ENCODE results near the gene OSCAR.
A peak's percentile ranks its signal among the peaks of the same experiment; 100 is the strongest.

OSCAR gene

DNA sequence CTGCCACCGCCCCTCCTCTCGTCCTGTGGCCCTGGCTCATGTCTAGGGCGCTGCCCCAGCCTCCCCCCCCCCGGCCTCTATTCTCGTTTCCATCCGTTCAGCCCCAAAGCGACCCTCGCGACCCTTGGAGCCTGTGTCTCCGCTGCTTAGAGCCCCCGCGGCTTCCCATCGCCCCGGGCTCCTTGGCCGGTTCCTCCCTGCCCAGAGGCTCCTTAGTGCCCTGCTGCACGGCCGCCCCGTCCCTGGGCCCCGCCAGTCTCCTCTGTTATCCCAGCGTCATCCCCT is 27.8 kb upstream of the OSCAR start:
- Histone ChIP-seq H3K9me3 (replicated peaks in 1 of 11) (no peaks in the 10 kb centered on the region), H3K27me3 (no peaks in the 10 kb centered on the region), H3K9ac (no peak overlapping the region), H3K36me3 (peaks cover 81 to 100% (median 90%) of the 10 kb centered on the region in 11 experiments), H4K20me1 (peaks cover 0 to 47% (median 0%) of the 10 kb centered on the region in 11 experiments; a peak in 5 of 22 replicates), H3K4me2 (no peak overlapping the region), H3K4me1 (no peaks in the 10 kb centered on the region), H3K4me3 (no peak overlapping the region), H3K27ac (no peak overlapping the region)
- no peak for TF ChIP-seq Cebpa-rat (IDR thresholded peaks at IDR 0.05)

DNA sequence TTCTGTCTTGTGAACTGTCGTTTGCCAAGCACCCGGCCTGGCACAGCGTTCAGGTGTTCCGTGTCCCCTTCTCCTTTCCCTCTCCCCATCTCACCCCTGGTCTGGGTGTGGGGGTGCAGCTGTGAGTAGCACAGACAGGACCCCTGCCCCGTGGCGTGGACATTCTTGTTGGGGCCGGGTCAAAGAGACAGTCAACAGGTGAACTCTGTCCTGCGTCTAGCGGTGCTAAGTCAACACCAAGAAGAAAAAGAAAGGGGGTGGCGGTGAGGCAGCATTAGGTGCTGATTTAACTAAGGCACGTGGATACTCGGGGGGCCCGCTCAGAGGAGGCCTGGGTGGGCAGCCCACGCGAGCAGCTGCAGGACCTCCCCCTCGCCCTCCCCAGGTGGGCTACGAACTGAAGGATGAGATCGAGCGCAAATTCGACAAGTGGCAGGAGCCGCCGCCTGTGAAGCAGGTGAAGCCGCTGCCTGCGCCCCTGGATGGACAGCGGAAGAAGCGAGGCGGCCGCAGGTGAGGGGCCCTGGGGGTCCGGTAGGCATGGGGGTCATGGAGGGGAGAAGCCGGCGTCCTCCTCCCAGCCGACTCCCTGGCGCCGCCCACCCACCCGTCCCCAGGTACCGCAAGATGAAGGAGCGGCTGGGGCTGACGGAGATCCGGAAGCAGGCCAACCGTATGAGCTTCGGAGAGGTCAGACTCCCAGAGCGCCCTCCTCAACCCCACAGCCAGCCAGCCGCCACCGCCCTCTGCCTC is 27.3 kb upstream of the OSCAR start:
- TF ChIP-seq Cebpa-rat (IDR thresholded peaks at IDR 0.05), result no peak
- H3K9me3 ChIP-seq (replicated peaks in 1 of 11), result no peaks in the 10 kb centered on the region
- no peak overlapping the region for H3K27ac ChIP-seq
- H3K27me3 ChIP-seq, result no peaks in the 10 kb centered on the region
- no peak overlapping the region for H3K4me3 ChIP-seq
- no peak overlapping the region for H3K4me2 ChIP-seq
- H3K4me1 ChIP-seq, result no peaks in the 10 kb centered on the region
- H3K9ac ChIP-seq, result no peak overlapping the region
- peaks cover 86 to 100% (median 92%) of the 10 kb centered on the region in 11 experiments for H3K36me3 ChIP-seq
- H4K20me1 ChIP-seq, result peaks cover 0 to 48% (median 2%) of the 10 kb centered on the region in 11 experiments; a peak in 5 of 22 replicates

DNA sequence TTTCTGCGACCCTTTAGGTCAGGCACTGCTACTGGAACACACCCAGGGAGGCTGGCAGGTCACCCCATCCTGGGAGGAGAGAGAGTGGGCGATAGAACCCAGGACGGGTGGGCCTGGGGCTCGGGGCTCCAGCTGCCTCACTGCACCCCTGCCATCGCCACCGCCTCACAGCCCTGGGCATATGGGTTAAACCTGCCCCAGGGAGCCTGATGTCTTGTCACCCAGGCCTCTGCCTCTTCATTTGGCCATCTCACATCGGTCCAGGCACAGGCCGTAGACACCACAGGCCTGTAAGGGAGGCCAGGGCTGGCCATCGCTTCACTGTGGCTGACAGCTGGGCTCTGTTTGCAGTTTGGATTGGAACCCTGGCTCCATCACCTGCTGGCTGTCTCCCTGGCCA is 25.1 kb upstream of the OSCAR start:
- no peak overlapping the region for H3K27ac ChIP-seq
- H3K4me2 ChIP-seq, result no peak overlapping the region
- TF ChIP-seq Cebpa-rat (IDR thresholded peaks at IDR 0.05), result no peak
- H3K4me3 ChIP-seq, result no peak overlapping the region
- H3K9me3 ChIP-seq (replicated peaks in 1 of 11), result no peaks in the 10 kb centered on the region
- H3K36me3 ChIP-seq, result peaks cover 88 to 98% (median 93%) of the 10 kb centered on the region in 11 experiments
- H3K9ac ChIP-seq, result 0 out of 22 replicates have a peak overlapping the region, but pooled peaks of 1 of the 11 experiments have one; percentile 6
- H3K27me3 ChIP-seq, result no peaks in the 10 kb centered on the region
- no peaks in the 10 kb centered on the region for H3K4me1 ChIP-seq
- H4K20me1 ChIP-seq, result peaks cover 0 to 42% (median 6%) of the 10 kb centered on the region in 11 experiments; a peak in 4 of 22 replicates

DNA sequence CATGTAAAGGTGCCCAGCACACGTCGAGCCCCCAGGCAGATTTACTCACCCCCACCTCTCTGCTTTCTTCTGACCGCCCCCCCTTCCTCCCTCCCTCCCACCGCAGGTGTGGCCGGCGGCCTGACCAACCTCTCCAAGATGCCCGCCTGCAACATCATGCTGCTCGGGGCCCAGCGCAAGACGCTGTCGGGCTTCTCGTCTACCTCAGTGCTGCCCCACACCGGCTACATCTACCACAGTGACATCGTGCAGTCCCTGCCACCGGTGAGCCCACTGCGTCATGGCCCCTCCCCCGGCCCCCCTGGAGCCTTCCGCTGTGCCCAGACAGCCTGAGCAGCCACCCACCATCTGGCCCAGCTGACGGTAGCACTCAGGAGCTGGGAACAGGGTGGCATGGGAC is 23.8 kb upstream of the OSCAR start:
- Histone ChIP-seq H4K20me1 (peaks cover 0 to 41% (median 10%) of the 10 kb centered on the region in 11 experiments; a peak in 5 of 22 replicates), H3K4me3 (no peak overlapping the region), H3K4me2 (no peak overlapping the region), H3K9me3 (replicated peaks in 1 of 11) (no peaks in the 10 kb centered on the region), H3K27me3 (no peaks in the 10 kb centered on the region), H3K27ac (no peak overlapping the region), H3K4me1 (no peaks in the 10 kb centered on the region), H3K9ac (no peak overlapping the region), H3K36me3 (peaks cover 94 to 100% (median 98%) of the 10 kb centered on the region in 11 experiments)
- no peak for TF ChIP-seq Cebpa-rat (IDR thresholded peaks at IDR 0.05)

DNA sequence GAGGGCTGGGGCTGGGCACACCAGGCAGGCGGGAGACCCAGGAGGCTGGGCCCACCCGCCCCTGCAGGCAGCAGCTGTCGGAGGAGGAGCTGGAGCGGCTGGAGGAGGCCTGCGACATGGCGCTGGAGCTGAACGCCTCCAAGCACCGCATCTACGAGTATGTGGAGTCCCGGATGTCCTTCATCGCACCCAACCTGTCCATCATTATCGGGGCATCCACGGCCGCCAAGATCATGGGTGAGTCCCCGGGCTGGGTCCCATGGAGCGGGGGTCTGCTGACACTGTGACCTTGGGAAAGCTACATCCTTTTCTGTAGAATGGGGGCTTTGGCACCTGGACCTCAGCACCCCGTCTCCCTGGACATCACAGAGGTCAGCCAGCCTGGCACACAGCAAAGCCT is 23.1 kb upstream of the OSCAR start:
- H3K4me1 ChIP-seq, result no peaks in the 10 kb centered on the region
- peaks cover 0 to 42% (median 8%) of the 10 kb centered on the region in 11 experiments; a peak in 5 of 22 replicates for H4K20me1 ChIP-seq
- H3K4me2 ChIP-seq, result no peak overlapping the region
- peaks cover 93 to 100% (median 97%) of the 10 kb centered on the region in 11 experiments for H3K36me3 ChIP-seq
- no peaks in the 10 kb centered on the region for H3K9me3 ChIP-seq (replicated peaks in 1 of 11)
- no peak overlapping the region for H3K27ac ChIP-seq
- no peak overlapping the region for H3K9ac ChIP-seq
- TF ChIP-seq Cebpa-rat (IDR thresholded peaks at IDR 0.05), result no peak
- no peaks in the 10 kb centered on the region for H3K27me3 ChIP-seq
- H3K4me3 ChIP-seq, result no peak overlapping the region

DNA sequence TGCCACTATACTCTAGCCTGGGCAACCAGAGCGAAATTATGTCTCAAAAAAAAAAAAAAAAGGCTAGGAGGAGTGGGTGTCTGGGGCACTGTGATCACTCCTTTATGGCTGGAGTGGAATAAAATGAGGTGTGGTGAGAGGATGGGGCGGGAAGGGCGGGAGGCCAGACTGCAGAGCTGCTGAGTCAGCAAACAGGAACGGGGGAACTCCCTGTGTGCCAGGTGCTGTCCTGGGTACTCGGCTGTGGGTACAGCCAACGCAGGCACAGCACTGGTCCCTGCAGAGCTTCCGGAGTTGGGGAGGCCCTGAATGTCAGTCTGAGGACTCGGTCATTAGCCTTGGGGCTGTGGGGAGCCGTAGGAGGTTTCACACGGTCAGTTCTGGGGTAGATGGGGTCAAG is 20.7 kb upstream of the OSCAR start:
- Histone ChIP-seq H3K27ac (no peak overlapping the region), H3K9ac (no peak overlapping the region), H3K36me3 (peaks cover 79 to 90% (median 83%) of the 10 kb centered on the region in 11 experiments), H3K4me2 (no peak overlapping the region), H3K4me3 (no peak overlapping the region), H3K27me3 (no peaks in the 10 kb centered on the region), H3K4me1 (peaks cover 9 to 11% (median 10%) of the 10 kb centered on the region in 10 experiments), H4K20me1 (peaks cover 0 to 43% (median 15%) of the 10 kb centered on the region in 11 experiments; a peak in 7 of 22 replicates), H3K9me3 (replicated peaks in 1 of 11) (no peaks in the 10 kb centered on the region)
- TF ChIP-seq Cebpa-rat (IDR thresholded peaks at IDR 0.05), result no peak

DNA sequence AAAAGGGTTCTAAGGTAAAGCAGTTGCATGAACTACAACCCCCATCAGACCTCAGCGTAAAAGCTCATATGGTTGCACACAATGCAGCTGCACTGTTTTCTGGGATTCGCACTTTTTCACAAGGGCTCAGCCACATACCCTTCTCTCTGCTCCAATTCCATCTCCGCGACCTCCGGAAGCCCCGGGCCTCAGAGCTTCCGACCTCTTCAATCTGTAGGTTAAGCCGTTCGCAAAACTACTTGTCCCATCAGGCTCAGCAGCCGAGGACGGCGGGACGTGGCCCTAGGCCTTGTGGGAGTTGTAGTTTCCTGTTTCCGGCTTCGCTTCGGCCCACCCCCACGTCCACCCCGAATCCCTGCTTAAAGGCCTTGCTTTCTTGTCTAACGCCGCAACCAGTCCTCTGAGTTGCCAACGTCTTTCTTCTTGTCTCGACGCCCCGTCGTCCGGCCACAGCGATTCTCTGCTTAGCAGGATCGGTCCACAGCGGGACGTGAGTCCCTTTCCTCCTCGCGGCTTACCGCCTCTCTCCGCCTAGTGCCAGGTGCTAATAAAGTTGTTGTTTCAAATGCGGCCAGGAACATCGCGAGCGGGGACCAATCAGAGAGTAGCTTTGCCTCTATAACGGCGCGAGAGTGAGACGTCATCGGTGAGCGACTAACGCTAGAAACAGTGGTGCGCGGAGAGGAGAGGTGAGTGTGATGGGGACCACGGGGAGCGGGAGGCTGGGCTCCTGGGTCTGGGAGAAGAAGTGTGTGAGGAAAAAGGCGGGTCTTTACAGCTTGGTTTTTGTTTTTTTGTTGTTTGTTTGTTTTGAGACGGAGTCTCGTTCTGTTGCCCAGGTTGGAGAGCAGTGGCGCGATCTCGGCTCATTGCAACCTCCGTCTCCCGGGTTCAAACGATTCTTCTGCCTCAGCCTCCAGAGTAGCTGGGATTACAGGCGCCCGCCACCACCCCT is 14.8 kb upstream of the OSCAR start, which contains the start of the genes PRPF31 and TFPT:
Gene PRPF31, plus strand, starts transcription at position 646 of the 955 bp plus-strand sequence. CDS start 2,525 bp downstream, outside the sequence.
Gene TFPT, minus strand, starts transcription at position 549 of the 955 bp plus-strand sequence. Its CDS starts 388 bp downstream, at position 161.
- peak within 1 kb of the TSS; percentile 89 to 98 (median 95) for H3K4me2 ChIP-seq
- H3K4me1 ChIP-seq, result peaks cover 20 to 30% (median 24%) of the 10 kb centered on the region in 10 experiments
- peak within 1 kb of the TSS; percentile 82 to 93 (median 91) for H3K27ac ChIP-seq
- peaks cover 41 to 68% (median 61%) of the 10 kb centered on the region in 11 experiments for H3K36me3 ChIP-seq
- no peak for TF ChIP-seq Cebpa-rat (IDR thresholded peaks at IDR 0.05)
- H3K27me3 ChIP-seq, result no peaks in the 10 kb centered on the region
- H3K9me3 ChIP-seq (replicated peaks in 1 of 11), result no peaks in the 10 kb centered on the region
- H4K20me1 ChIP-seq, result peaks cover 0 to 71% (median 29%) of the 10 kb centered on the region in 11 experiments; a peak in 15 of 22 replicates
- H3K9ac ChIP-seq, result peak within 1 kb of the TSS; percentile 84 to 95 (median 90)
- H3K4me3 ChIP-seq, result peak within 1 kb of the TSS; percentile 74 to 93 (median 87)

DNA sequence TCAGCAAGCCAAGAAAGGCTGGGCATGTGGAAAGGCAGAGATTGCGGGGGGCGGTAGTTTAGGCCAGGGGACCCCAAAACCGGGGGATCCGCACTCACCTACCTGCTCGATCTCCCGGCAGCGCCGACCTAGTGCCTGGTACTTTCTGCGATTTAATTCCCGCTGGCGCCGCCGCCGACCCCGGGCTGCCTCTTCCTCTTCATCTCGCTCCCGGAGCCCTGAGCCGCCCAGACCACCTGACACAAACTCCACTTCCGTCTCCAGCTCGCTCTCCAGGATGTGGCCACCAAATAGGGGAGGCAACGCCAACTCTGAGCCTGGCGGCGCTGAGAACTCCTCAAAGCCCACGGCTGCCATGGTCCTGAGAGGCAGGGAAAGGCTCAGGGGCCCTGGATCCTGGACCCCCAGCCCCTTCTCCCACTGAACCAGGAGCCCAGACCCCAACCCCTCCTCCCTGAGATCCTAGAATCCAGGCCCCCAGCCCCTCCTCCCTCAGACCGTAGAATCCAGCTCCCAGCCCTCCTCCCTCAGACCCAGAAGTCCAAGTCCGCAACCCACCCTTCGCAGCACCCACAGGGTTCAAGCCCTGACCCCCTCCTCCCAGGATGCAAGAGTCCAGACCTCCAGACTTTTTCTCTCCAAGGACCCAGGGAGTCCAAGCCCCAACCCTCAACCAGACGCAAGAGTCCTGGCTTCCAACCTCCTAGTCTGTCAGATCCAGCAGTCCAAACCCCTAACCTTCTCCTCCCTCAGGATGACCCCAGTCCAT is 13.9 kb upstream of the OSCAR start:
- Histone ChIP-seq H3K4me1 (peaks cover 20 to 30% (median 24%) of the 10 kb centered on the region in 10 experiments), H3K27me3 (no peaks in the 10 kb centered on the region), H3K9me3 (replicated peaks in 1 of 11) (no peaks in the 10 kb centered on the region), H3K9ac (peak overlapping the region; percentile 84 to 95 (median 90)), H3K36me3 (peaks cover 41 to 68% (median 61%) of the 10 kb centered on the region in 11 experiments), H3K4me2 (peak overlapping the region; percentile 89 to 98 (median 95)), H3K4me3 (peak overlapping the region; percentile 74 to 93 (median 87)), H3K27ac (peak overlapping the region; percentile 59 to 93 (median 91)), H4K20me1 (peaks cover 0 to 72% (median 38%) of the 10 kb centered on the region in 11 experiments; a peak in 15 of 22 replicates)
- TF ChIP-seq Cebpa-rat (IDR thresholded peaks at IDR 0.05), result no peak

All from BLaER1 treated with 17β-estradiol and CSF1 and Interleukin-3, amounts not matched to agents 10 nM and 100 nM (cell line).